H9 (cell line): ENCODE data around the gene CABP4. TPM values are rescaled to one million over a fixed set of nuclear protein-coding genes. Genes with fewer than 3 reads are reported as not detected.

ENCODE experiments used
- DNase-seq: peaks from one replicate; pipeline ENCODE4 v3.0.0-alpha.2; 2017
- H2AFZ ChIP-seq: one replicate; pipeline ENCODE4 v1.6.1; 2013; ENCODE audit warnings: mild to moderate bottlenecking, low read length, control low read depth, moderate library complexity
- H2AK5ac ChIP-seq: 2 replicates; pipeline ENCODE4 v1.6.1; 2013; ENCODE audit warnings: low read length, control low read depth, mixed read lengths; ENCODE audit not compliant: insufficient read length
- H2BK120ac ChIP-seq: one replicate; pipeline ENCODE4 v1.6.1; 2013; ENCODE audit warnings: low read depth, mild to moderate bottlenecking, low read length, control low read depth, inconsistent platforms; ENCODE audit not compliant: poor library complexity, severe bottlenecking
- H2BK12ac ChIP-seq: 2 replicates; pipeline ENCODE4 v1.6.1; 2013; ENCODE audit warnings: low read length, control low read depth, mixed read lengths, low read depth; ENCODE audit not compliant: insufficient read length
- H2BK15ac ChIP-seq: 2 replicates; pipeline ENCODE4 v1.6.1; 2013; ENCODE audit warnings: low read depth, low read length, control low read depth
- H2BK20ac ChIP-seq: one replicate; pipeline ENCODE4 v1.6.1; 2013; ENCODE audit warnings: low read depth, mild to moderate bottlenecking, low read length, control low read depth, inconsistent platforms; ENCODE audit not compliant: poor library complexity, severe bottlenecking
- H2BK5ac ChIP-seq: 2 replicates; pipeline ENCODE4 v1.6.1; 2013; ENCODE audit warnings: low read length, control low read depth, mixed read lengths; ENCODE audit not compliant: insufficient read length
- H3K14ac ChIP-seq: 2 replicates; pipeline ENCODE4 v1.6.1; 2013; ENCODE audit warnings: low read length, control low read depth; ENCODE audit not compliant: insufficient read depth
- H3K18ac ChIP-seq: 2 replicates; pipeline ENCODE4 v1.6.1; 2013; ENCODE audit warnings: low read depth, mild to moderate bottlenecking, mixed read lengths, low read length, control low read depth; ENCODE audit not compliant: insufficient read length
- H3K23ac ChIP-seq: 2 replicates; pipeline ENCODE4 v1.6.1; 2013; ENCODE audit warnings: low read length, control low read depth, mixed read lengths, low read depth; ENCODE audit not compliant: insufficient read length
- H3K23me2 ChIP-seq: 2 replicates; pipeline ENCODE4 v1.6.1; 2013; ENCODE audit warnings: low read depth, mild to moderate bottlenecking, mixed read lengths, low read length, control low read depth; ENCODE audit not compliant: insufficient read length, poor library complexity, severe bottlenecking
- H3K27ac ChIP-seq: 2 replicates; pipeline ENCODE4 v1.5.1; 2013; ENCODE audit warnings: low read length, control low read depth, mixed read lengths, low read depth; ENCODE audit not compliant: insufficient read length
- H3K27me3 ChIP-seq: 2 replicates; pipeline ENCODE4 v1.6.1; 2013; ENCODE audit warnings: low read length, control low read depth, inconsistent platforms; ENCODE audit not compliant: insufficient read depth
- H3K4ac ChIP-seq: 2 replicates; pipeline ENCODE4 v1.6.1; 2013; ENCODE audit warnings: low read depth, mild to moderate bottlenecking, control low read depth, inconsistent platforms, low read length, moderate library complexity
- H3K4me1 ChIP-seq: 2 replicates; pipeline ENCODE4 v1.6.1; 2013; ENCODE audit warnings: low read length, control low read depth, inconsistent platforms; ENCODE audit not compliant: insufficient read depth
- H3K4me2 ChIP-seq: 2 replicates; pipeline ENCODE4 v1.6.1; 2013; ENCODE audit warnings: low read length, control low read depth, mixed read lengths; ENCODE audit not compliant: insufficient read length, insufficient read depth
- H3K56ac ChIP-seq: 2 replicates; pipeline ENCODE4 v1.6.1; 2013; ENCODE audit warnings: low read depth, mild to moderate bottlenecking, mixed read lengths, low read length, control low read depth; ENCODE audit not compliant: insufficient read length
- H3K79me1 ChIP-seq: 2 replicates; pipeline ENCODE4 v1.6.1; 2013; ENCODE audit warnings: low read depth, mild to moderate bottlenecking, moderate library complexity, low read length, control low read depth, inconsistent platforms; ENCODE audit not compliant: insufficient read depth, poor library complexity, severe bottlenecking
- H3K79me2 ChIP-seq: 2 replicates; pipeline ENCODE4 v1.6.1; 2013; ENCODE audit warnings: low read length, control low read depth, inconsistent platforms; ENCODE audit not compliant: insufficient read depth
- H3K9ac ChIP-seq: 2 replicates; pipeline ENCODE4 v1.6.1; 2013; ENCODE audit warnings: low read length, control low read depth, mixed read lengths; ENCODE audit not compliant: insufficient read length; ENCODE audit errors: extremely low read depth
- H3K9me3 ChIP-seq: one replicate; pipeline ENCODE4 v1.6.1; 2013; ENCODE audit warnings: low read depth, low read length, inconsistent platforms; ENCODE audit not compliant: control insufficient read depth
- H3T11ph ChIP-seq: one replicate; pipeline ENCODE4 v1.6.1; 2013; ENCODE audit warnings: mild to moderate bottlenecking, low read length, control low read depth, inconsistent platforms
- H4K20me1 ChIP-seq: one replicate; pipeline ENCODE4 v1.6.1; 2013; ENCODE audit not compliant: control insufficient read depth, insufficient read length, insufficient read depth
- H4K5ac ChIP-seq: 2 replicates; pipeline ENCODE4 v1.6.1; 2013; ENCODE audit warnings: low read depth, mild to moderate bottlenecking, mixed read lengths, low read length, control low read depth; ENCODE audit not compliant: insufficient read length
- H4K8ac ChIP-seq: replicated peaks from 2 replicates; pipeline ENCODE4 v1.6.1; 2013; ENCODE audit warnings: low read length, control low read depth, mixed read lengths, low read depth; ENCODE audit not compliant: insufficient read length
- H4K91ac ChIP-seq: 2 replicates; pipeline ENCODE4 v1.6.1; 2013; ENCODE audit warnings: low read depth, mild to moderate bottlenecking, moderate library complexity, mixed read lengths, low read length, control low read depth; ENCODE audit not compliant: insufficient read length
- H3K27ac Mint-ChIP-seq, 3 experiments: 2 replicates in 2 of 3; 3 replicates in 1 of 3; pipeline ENCODE4 v1.8.0; 2020 to 2021; ENCODE audit warnings: mixed read lengths in 3 of 3, mild to moderate bottlenecking in 1 of 3, moderate library complexity in 1 of 3
- H3K27me3 Mint-ChIP-seq: 2 replicates; pipeline ENCODE4 v1.8.0; 2021; ENCODE audit warnings: low read depth, mild to moderate bottlenecking, moderate library complexity, mixed read lengths
- H3K36me3 Mint-ChIP-seq, 3 experiments: 2 replicates in 2 of 3; 3 replicates in 1 of 3; pipeline ENCODE4 v1.8.0; 2020 to 2021; ENCODE audit warnings: low read depth in 3 of 3, mixed read lengths in 3 of 3; ENCODE audit not compliant: insufficient read depth in 1 of 3
- H3K4me1 Mint-ChIP-seq, 2 experiments: 2 replicates each; pipeline ENCODE4 v1.8.0; 2020; ENCODE audit warnings: mixed read lengths in 2 of 2
- H3K4me3 Mint-ChIP-seq, 2 experiments: 2 replicates in 1 of 2; 3 replicates in 1 of 2; pipeline ENCODE4 v1.8.0; 2020 to 2021; ENCODE audit warnings: mild to moderate bottlenecking in 2 of 2, mixed read lengths in 2 of 2, moderate library complexity in 1 of 2
- H3K9me3 Mint-ChIP-seq, 2 experiments: 2 replicates in 1 of 2; 3 replicates in 1 of 2; pipeline ENCODE4 v1.8.0; 2020; ENCODE audit warnings: mild to moderate bottlenecking in 2 of 2, mixed read lengths in 2 of 2, moderate library complexity in 1 of 2
- WGBS: extraction: QIAGEN DNeasy Blood & Tissue Kit; methylation state at CpG from one replicate; pipeline ENCODE4 v1.1.7; 2013; ENCODE audit warnings: missing lambda C conversion rate, low lambda C conversion rate, mixed read lengths; ENCODE audit not compliant: insufficient read length; ENCODE audit errors: extremely low coverage; 5-methylcytosine and 5-hydroxymethylcytosine counted together
- total RNA-seq: library from RNA; stranded (reverse); gene quantifications from 2 replicates; pipeline ENCODE4 v1.2.1, GENCODE V29; 2021
- TF ChIP-seq, protein P1 (sequence below): fragments of 200-600 bp; sonication (generic); conservative IDR thresholded peaks from 3 replicates; pipeline ENCODE4 v1.8.0; 2021; ENCODE audit warnings: antibody characterized with exemption, mild to moderate bottlenecking

Gene CABP4
- total RNA-seq, 1 experiment from 2014 or later: not detected

DNA sequence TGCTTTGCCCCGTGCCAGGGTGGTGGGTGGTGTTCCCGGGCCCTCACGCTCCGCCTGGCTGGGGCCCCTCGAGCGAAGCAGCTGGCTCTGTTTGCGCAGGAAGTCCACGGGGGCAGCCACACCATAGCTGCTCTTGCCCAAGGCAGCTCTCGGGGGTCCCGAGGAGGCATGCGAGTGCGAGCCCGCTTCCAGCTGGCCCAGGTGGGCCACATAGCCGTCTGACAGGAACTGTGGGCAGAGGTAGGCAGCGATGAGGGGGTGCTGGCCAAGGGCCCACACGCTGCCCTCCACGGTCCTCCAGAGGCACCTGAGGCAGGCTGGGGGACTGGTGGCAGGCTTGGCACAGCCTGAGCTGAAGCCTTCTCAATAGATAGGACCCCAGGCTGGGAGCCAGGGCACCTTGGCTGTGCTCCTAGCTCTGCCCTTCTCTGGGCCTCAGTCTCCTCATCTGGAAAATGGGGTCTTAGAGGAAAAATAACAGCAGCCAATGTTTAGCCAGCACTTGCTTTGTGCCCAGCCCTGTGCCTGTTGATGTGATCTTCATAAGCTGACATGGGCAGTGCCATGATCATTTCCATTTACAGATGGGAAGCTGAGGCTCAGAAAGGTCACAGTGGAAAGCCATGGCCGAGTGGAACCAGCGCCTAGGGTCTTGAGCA is 37.0 kb downstream of the CABP4 start:
- Mint-ChIP-seq H3K27ac (no peak overlapping the region), H3K9me3 (no peaks in the 10 kb centered on the region), H3K36me3 (peaks cover 4 to 36% (median 20%) of the 10 kb centered on the region in 3 experiments; a peak in 6 of 7 replicates), H3K4me3 (no peak overlapping the region), H3K4me1 (no peaks in the 10 kb centered on the region), H3K27me3 (no peaks in the 10 kb centered on the region)
- Histone ChIP-seq H3K27ac (no peak overlapping the region), H3K9ac (no peak overlapping the region), H3K9me3 (no peaks in the 10 kb centered on the region), H3T11ph (no peak overlapping the region), H4K8ac (no peak overlapping the region), H3K79me2 (no peaks in the 10 kb centered on the region), H3K4me1 (no peaks in the 10 kb centered on the region), H2BK120ac (no peak overlapping the region), H3K56ac (no peak overlapping the region), H3K79me1 (no peaks in the 10 kb centered on the region), H2BK12ac (no peak overlapping the region), H3K18ac (no peak overlapping the region), H2BK20ac (no peak overlapping the region), H2AFZ (no peak overlapping the region), H4K5ac (no peak overlapping the region), H3K23me2 (no peaks in the 10 kb centered on the region), H3K4ac (no peak overlapping the region), H2BK15ac (no peak overlapping the region), H2BK5ac (no peak overlapping the region), H4K91ac (no peak overlapping the region), H3K23ac (no peak overlapping the region), H3K27me3 (no peaks in the 10 kb centered on the region), H4K20me1 (no peaks in the 10 kb centered on the region), H2AK5ac (no peak overlapping the region), H3K4me2 (no peak overlapping the region), H3K14ac (no peak overlapping the region)
- no CpG with 5 or more reads among the region's 19 CpGs for WGBS
- TF ChIP-seq, protein P1, sequence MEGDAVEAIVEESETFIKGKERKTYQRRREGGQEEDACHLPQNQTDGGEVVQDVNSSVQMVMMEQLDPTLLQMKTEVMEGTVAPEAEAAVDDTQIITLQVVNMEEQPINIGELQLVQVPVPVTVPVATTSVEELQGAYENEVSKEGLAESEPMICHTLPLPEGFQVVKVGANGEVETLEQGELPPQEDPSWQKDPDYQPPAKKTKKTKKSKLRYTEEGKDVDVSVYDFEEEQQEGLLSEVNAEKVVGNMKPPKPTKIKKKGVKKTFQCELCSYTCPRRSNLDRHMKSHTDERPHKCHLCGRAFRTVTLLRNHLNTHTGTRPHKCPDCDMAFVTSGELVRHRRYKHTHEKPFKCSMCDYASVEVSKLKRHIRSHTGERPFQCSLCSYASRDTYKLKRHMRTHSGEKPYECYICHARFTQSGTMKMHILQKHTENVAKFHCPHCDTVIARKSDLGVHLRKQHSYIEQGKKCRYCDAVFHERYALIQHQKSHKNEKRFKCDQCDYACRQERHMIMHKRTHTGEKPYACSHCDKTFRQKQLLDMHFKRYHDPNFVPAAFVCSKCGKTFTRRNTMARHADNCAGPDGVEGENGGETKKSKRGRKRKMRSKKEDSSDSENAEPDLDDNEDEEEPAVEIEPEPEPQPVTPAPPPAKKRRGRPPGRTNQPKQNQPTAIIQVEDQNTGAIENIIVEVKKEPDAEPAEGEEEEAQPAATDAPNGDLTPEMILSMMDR: no peak
- no peak for DNase-seq
